COLO668 (cell line): ENCODE data around the gene CERS4.
"Not testable (repeated sequence)": the region's sequence is repeated elsewhere in the genome, so short reads cannot be mapped to it uniquely, and the experiment has no call there.

ENCODE experiments used
- DNase-seq: peaks from one replicate; lab custom pipeline; 2025; ENCODE audit not compliant: unreplicated experiment; lab: John Stamatoyannopoulos, UW

The CERS4 gene

DNA sequence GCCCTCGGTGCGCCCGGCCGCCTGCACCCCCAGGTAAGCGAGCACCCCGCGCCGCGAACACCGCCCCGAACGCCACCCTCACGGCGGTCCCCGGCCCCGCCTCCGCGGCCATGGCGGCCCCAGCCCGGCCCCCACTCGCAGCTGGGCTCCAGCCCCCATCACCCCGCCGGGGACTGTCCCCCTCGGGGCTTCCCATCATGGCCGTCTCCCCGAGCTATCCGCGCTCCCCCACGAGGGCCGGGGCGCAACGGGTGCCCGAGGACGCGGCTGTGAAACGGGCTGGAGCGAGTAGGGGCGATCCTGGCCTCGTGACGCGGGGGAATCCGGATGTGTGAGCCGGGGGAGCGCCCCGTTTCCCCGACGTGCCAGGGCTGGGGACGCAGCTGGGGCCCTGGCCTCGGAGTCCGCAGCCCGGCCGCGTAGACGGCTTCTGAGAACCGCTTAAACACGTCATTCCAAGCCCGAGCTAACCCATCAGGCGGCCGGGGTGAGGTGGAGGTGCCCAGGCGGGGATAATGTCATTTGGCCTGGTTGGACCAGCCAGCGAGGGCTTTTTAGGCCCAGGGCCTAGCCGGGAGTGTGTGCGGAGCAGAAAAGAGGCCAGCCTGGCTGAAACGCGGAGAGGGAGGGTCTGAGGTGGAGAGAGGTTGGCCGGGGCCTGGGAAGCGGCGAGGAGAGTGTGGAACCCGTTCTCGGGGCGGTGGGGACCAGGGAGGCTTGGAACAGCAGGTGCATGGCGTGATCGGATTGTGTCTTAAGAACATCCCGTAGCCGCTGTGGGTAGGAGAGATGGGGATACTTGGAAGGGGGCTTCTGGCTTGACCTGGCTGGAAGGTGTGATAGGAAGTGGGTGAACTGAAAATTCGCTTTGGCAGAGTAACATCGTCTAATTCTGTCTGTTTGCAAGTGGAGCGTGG, 550 bp downstream of the CERS4 start:
- peak; percentile 74 for DNase-seq

DNA sequence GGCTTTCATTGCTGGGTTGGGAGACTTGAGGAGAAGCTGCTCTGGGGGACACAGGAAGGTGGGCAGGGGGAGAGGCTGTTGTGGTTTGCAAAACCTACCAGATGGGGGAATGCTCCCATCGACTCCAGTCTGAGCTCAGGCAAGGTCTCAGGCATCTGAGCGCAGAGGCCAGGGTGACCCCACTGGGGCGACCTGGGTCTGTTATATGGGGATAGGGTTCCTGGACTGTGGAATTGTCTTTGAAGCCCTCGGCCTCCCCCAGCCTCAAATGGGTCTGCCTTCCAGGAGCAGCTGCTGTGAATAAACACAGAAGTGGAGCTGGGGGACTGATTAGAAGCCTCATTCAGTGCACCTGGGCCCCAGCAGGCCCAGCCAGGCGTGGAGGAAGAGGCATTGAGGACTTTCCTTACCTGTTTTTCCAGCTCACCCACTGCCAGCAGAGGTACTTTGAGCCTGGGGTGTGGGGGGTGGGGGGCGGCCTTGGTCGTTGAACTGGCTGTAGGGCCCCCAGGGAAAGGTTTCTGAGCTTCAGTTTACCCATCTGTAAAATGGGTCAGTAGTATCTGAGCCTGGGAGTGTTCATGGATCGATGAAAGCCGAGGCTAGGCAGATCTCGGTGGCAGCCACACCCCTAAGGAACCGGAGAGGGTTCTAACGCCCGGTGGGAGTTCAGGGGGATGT, 1.4 kb downstream of the CERS4 start:
- peak; percentile 73 for DNase-seq

DNA sequence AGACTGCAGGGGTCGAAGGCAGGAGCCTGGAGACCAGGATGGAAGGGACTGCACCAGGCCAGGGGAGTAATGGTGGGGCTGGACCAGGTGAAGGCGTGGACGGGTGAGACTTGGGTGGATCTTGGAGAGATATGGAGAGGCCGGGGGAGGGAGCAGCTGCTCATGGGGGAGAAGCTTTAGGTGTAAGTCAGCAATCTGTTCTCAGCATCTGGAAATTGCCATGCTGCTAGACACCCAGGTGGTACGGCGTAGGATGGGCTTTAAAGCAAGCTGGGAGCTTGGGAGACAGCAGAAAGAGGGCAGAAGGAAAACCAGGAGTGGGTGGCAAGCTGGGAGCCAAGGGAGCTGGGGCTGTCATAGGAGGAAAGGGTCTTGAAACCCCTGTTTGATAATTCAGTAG, 3.0 kb downstream of the CERS4 start:
- no peak for DNase-seq

DNA sequence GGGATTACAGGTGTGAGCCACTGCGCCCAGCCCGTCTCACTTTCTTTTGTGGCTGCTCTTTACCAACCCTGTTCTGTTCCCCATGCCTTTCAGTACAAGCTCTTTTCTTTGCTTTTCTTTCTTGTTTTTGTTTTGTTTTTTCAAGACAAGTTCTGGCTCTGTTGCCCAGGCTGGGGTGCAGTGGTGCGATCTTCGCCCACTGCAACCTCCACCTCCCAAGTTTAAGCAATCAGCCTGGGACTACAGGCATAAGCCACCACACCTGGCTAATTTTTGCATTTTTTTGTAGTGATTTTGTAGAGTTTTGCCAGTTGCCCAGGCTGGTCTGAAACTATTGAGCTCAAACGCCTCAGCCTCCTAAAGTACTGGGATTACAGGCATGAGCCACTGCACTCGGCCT, 3.7 kb downstream of the CERS4 start:
- DNase-seq: no peak

DNA sequence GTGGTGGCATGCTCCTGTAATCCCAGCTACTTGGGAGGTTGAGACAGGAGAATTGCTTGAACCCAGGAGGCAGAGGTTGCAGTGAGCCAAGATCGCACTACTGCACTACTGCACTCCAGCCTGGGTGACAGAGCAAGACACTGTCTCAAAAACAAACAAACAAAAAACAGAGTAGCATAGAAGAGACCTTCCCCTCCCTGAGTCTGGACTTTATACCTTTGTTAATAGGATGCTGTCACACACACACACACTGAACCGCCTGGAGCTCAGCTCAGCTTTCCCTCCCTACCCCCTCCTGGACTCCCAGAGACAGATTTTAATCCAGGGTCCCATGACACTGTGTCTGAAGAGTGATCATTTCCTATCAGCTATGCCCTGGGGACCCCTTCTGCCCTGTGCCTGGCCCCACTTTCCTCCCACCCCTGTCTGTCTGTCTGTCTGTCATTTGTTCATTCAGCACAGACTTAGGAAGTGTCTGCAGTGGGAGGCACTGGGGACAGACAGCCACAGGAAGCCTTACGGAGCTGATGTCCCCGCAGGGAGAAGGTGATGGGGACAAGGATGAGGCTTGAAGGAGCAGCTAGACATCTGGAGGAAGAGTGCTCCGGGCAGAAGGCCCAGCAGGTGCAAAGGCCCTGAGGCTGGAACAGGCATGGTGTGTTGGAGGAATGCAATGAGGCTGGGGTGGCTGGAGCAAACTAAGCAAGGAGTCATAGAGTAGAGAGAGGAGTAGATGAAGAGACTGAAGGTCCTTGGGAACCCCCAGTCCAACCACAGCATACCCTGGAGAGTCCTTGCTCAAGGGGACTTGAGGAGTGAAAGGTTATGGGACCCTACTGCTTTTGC, 4.9 kb downstream of the CERS4 start:
- no peak for DNase-seq

DNA sequence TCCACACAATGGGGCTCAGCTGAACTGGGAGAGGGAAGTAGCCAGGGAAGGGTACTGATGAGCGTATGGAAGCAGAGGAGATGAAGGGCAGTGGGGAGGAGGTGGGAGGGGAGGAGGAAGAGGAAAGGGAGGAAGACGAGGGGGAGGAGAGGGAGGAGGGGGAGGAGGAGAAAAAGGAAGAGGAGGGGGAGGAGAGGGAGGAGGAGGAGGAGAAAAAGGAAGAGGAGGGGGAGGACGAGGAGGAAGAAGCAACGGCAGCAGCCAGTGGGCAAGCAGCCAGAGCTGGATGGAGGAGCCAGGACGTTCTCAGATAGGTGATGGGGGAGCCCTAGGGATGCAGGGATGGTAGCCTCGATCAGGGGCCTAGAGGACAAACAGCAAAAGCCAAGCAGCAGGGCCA, 5.6 kb downstream of the CERS4 start:
- no peak for DNase-seq

DNA sequence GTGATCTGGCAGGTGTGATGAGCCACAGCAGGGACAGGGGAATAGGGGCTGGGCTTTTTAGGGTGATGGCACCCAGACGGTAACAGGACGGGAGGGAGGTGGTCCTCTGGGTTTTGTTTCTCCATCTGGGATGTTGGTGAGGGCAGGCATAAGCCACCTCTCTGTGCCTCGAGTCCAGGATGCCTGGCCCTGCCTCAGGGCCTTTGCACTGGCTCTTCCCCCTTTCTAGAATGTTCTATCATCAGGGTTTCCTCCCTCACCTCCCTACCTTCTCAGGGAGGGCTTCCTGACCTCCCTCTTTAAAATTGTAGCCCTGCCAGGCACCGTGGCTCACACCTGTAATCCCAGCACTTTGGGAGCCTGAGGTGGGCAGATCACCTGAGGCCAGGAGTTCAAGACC, 6.6 kb downstream of the CERS4 start:
- DNase-seq: no peak

DNA sequence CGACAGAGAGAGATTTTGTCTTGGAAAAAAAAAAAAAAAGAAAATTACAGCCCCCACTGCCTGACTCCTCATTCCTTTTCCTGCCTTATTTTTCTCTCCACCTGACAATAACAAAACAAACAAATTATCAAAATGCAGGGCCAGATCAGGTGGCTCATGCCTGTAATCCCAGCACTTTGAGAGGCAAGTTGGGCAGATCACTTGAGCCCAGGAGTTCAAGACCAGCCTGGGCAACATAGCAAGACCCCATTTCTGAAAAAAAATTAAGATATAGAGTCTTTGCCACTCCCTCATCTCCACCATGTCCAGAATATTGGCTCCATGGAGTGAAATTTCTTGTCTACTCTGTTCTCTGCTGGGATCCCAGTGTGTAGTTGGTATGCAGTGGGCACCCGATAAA, 7.2 kb downstream of the CERS4 start:
- DNase-seq: no peak

DNA sequence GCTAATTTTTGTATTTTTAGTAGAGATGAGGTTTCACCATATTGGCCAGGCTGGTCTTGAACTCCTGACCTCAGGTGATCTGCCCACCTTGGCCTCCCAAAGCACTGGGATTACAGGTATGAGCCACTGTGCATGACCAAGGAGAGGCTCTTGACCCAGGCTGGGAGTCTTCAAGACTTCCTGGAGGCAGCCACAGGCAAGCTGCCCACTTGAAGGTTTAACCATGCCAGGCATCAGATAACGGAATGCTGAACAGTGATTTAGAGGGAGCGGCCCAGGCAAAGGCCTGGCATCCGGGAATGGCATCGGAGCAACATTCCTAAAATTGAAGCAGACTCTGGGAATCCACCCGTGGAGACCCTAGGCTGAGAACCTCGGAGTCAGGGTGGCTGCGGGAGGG, 9.0 kb downstream of the CERS4 start:
- not testable (repeated sequence) for DNase-seq

DNA sequence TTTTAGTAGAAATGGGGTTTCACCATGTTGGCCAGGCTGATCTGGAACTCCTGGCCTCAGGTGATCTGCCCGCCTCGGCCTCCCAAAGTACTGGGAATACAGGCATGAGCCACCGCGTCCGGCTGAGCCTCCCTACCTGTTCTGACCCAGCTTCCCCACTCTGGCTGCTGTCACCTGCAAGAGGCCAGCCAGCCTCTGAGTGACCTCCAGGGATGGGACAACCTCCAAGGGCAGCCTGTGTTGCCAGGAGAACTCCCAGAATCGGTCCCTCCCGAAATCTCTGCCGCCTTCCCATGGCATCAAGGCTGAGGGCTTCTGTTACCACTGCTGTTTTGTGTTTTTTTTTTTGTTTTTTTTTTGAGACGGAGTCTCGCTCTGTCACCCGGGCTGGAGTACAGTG, 11.3 kb downstream of the CERS4 start:
- DNase-seq: no peak

DNA sequence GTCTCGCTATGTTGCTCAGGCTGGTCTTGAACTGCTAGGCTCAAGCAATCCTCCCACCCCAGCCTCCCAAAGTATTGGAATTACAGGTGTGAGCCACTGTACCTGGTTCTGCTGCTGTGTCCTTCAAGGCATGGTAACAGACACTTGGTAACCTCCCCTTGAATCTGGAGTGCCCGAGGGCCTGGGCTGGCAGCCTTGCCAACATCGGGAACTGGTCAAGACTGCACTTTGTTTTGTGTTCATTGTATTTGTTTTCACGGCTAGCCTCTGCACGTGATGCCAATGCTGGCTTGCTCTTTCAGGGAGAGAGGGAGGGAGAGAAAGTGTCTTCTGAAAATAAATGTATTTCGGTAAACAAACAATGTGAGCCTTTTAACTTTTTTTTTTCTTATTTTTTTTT, 12.0 kb downstream of the CERS4 start:
- no peak for DNase-seq

DNA sequence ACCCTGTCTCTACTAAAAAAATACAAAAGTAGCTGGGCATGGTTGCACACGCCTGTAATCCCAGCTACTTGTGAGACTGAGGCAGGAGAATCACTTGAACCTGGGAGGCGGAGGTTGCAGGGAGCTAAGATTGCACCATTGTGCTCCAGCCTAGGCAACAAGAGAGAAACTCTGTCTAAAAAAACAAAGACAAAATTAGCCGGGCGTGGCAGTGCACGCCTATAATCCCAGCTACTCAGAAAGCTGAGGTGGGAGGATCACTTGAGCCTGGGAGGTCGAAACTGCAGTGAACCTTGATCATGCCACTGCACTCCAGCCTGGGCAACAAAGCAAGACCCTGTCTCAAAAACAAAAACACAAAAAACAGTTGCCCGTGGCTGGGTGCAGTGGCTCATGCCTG, 14.3 kb downstream of the CERS4 start:
- DNase-seq: not testable (repeated sequence)

DNA sequence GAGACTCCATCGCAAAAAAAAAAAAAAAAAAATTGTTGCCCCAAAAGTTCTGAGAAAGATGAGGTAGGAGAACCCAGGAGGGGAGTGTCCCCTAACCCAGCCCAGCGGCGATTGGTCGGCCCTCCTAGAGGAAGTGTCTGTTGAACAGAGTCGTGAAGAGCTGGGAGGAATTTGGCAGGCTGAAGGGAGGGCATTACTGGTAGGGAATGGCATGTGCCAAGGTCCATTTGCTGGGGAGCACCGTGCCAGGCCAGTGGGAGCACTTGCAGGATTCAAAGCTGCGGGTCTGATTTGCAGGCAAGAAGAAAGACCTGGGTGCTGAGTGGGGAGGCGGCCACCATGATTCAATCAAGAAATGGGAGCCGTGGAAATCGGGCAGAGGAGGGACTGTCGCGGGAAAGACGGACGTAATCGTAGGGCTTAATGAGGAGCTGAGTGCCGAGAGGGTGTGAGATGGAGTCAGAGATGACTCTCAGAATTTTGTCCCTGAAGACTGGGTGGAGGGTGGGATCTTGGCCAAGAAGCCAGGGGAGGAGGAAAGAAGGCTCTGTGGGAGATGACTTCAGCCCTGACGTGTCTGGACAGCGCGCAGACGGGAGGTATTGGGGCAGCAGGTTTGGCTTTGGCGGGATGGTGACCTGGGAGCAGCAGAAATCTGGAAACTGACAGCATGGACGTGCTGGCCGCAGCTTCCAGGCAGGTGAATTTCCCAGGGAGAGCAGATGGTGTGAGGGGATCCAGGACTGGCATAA, 15.4 kb downstream of the CERS4 start:
- DNase-seq: no peak

DNA sequence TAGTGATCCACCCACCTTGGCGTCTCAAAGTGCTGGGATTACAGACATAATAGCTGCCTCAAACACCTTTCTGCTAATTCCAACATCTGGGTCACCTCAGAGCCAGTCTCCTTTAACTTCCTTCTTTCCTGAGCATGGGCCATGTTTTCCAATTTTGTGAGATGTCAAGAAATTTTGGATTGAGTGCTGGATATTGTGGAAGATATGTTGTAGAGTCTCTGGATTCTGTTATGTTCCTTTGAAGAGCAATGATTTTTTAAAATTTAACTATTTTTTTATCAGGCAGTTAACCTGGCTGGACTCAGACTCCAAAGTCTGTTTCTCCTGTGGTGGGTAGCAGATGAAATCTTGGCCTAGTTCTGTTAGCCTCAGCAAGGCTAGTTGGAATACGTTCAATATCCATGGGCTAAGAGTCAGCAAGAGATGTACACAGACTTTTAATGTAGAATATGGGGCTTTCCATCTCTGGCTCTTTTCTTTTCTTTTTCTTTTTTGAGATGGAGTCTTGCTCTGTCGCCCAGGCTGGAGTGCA, 22.0 kb downstream of the CERS4 start:
- no peak for DNase-seq

DNA sequence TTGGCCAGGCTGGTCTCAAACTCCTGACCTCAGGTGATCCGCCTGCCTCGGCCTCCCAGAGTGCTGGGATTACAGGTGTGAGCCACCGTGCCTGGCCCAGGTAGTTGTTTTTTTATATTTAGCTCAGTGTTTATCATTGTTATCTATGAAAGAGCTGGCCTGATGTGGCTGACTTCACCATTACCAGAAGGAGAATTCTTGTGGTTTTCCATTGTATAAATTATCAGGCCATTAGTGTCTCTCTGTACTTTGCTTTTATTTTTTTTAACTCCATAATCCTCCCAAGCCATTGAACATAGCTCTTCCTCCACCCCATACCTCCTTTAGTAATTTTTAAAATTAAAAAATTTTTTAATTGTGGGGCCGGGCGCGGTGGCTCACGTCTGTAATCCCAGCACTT, 24.2 kb downstream of the CERS4 start:
- no peak for DNase-seq

DNA sequence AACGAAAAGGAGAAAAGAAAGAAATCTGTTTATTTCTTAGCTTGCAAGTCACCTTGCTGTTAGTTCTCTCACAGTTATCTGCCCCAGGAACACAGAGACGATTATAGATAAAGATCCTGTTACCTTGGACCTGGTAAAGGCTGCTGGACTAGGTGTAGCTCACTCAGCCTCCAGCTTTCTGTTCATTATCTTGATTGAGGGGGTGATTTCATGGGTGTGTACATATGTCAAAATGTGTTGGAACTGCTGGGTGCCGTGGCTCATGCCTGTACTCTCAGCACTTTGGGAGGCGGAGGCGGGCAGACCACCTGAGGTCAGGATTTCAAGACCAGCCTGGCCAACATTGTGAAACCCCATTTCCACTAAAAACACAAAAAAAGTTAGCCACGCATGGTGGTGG, 27.9 kb downstream of the CERS4 start:
- no peak for DNase-seq

DNA sequence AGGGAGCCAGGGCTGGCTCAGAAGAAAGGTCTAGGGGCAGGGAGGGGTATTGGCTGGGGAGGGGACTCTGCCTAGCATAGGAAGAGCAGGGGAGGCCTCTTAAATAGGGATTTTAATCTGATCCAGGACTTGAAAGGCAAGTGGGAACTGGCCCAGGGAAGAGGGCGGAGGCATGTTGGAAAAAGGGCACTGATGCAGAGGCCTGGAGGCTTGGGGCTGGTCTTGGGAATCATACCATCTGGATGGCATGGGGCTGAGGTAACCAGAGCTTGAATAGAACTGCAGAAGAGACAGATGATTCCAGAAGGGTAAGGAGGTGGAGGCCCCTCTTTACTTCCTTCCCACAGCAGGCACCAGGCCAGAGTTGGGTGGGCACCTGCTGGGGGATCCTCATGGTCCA, 29.1 kb downstream of the CERS4 start:
- no peak for DNase-seq

DNA sequence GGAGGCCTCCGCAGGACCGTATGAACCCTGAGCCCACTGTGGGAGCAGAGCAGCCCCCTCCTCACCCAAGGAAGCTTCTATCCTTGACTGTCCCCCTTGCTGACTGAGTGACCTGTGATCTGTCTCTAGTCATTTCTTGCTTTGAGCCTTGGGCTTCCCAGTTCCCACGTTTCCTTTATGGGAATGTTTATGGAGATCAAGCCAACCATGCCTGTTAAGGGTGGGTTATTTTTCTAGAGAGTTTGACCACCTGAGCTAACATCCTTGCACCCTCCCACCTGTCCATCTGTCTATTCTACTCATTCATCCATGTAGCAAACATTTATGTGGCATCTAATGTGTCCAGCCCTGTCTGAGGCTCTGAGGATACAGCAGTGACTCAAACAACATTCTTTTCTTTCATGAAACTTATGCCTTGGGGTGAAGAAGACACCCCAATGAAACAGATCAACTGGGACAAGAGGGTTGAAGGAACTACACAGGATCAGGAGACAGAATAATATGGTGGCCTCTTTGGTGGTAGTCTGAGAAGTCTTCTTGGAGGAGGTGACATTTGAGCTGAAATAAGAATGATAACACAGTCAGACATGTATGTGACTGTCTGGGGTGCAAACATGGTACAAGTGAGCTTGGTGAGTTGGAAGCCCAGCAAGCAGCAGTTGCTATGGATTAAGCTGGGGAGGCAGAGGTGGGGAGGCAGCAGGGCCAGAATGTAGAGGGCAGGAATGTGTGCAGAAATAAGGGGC, 30.5 kb downstream of the CERS4 start:
- no peak for DNase-seq

DNA sequence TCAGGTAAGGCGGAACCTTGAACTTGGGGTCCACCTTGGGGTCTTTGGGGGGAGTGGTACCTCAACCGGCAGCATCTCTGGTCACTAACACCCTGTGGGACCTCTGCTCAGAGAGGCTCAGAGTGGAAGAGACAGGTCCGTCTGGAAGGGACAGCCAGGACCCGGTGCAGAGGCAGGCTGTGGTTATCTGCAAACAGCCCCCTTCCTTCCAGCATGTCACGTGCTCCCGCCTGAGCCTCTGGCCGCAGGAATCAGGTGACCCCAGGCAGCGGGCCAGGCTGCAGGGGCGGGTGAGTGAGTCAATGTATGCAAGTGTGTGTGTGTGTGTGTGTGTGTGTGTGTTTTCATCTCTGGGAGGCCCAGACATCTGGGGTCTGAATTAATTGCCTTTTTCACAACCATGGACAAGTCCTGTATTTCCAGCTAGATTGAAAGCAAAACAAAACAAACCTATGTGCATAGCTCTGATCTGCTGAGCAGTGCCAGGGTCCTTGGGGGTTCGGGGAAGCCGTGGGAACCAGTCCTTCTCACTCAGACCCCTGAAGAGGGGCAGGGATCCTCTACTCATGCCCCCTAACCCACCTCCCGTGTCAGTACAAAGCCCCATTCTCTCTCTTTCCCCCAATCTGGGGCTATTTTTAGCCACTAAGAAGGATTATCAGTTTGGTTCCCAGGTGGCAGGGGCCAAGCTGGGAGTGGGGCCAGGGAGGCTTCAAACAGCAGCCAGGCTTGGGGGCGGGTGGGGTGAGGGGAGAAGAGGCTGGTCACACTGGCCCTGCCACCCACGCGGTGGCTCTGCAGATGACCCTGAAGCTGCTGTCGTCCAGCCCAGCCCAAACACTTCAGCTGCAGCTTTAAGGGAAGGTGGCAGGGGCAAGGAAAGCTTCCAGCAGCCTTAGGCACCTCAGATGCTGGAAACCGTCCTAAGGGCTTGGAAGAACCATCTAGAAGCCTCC, 31.4 kb downstream of the CERS4 start:
- peak; percentile 91 for DNase-seq
